ENCODE measurements around the gene PPP1R2.

Gene PPP1R2

GRCh38 chr3:195540511-195540910, 2.6 kb downstream of the PPP1R2 start:
- H3K4me3 ChIP-seq (ENCODE audit: low read depth, low read length) = peak overlapping the region; percentile 24
- no peak for TF ChIP-seq CTCF (IDR thresholded peaks at IDR 0.05; ENCODE audit: borderline replicate concordance, insufficient read depth, low read depth, low read length)

- H3K4me3 ChIP-seq (ENCODE audit: low read depth, low read length) = no peak overlapping the region
Measured at GRCh38 chr3:195540027-195540426, 3.1 kb downstream of the PPP1R2 start.

GRCh38 chr3:195539479-195539878, 3.6 kb downstream of the PPP1R2 start:
- TF ChIP-seq CTCF (IDR thresholded peaks at IDR 0.05; ENCODE audit: borderline replicate concordance, insufficient read depth, low read depth, low read length) = no peak
- H3K4me3 ChIP-seq (ENCODE audit: low read depth, low read length) = no peak overlapping the region

More at GRCh38 chr3:195540027-195540426, 3.1 kb downstream of the PPP1R2 start:
- no peak for TF ChIP-seq CTCF (IDR thresholded peaks at IDR 0.05; ENCODE audit: borderline replicate concordance, insufficient read depth, low read depth, low read length)

GRCh38 chr3:195537995-195538394, 5.1 kb downstream of the PPP1R2 start:
- H3K4me3 ChIP-seq (ENCODE audit: low read depth, low read length) = no peak overlapping the region
- no peak for TF ChIP-seq CTCF (IDR thresholded peaks at IDR 0.05; ENCODE audit: borderline replicate concordance, insufficient read depth, low read depth, low read length)

GRCh38 chr3:195535293-195535692, 7.8 kb downstream of the PPP1R2 start:
- H3K4me3 ChIP-seq (ENCODE audit: low read depth, low read length) = no peak overlapping the region
- no peak for TF ChIP-seq CTCF (IDR thresholded peaks at IDR 0.05; ENCODE audit: borderline replicate concordance, insufficient read depth, low read depth, low read length)

GRCh38 chr3:195532834-195533233, 10.3 kb downstream of the PPP1R2 start:
- H3K4me3 ChIP-seq (ENCODE audit: low read depth, low read length) = no peak overlapping the region
- no peak for TF ChIP-seq CTCF (IDR thresholded peaks at IDR 0.05; ENCODE audit: borderline replicate concordance, insufficient read depth, low read depth, low read length)

GRCh38 chr3:195532345-195532744, 10.8 kb downstream of the PPP1R2 start:
- TF ChIP-seq CTCF (IDR thresholded peaks at IDR 0.05; ENCODE audit: borderline replicate concordance, insufficient read depth, low read depth, low read length) = no peak
- no peak overlapping the region for H3K4me3 ChIP-seq (ENCODE audit: low read depth, low read length)

Data from GM12875 (cell line).